Neural cell (in vitro differentiated cells): ENCODE data around the gene C10orf105. TPM values are rescaled to one million over a fixed set of nuclear protein-coding genes. Genes with fewer than 3 reads are reported as not detected.

Experiments used
- H2AFZ ChIP-seq: fragments of 200-600, 300-800 bp; sonication (generic), shearing (Covaris generic); 2 replicates; pipeline ENCODE4 v1.6.0; 2014; ENCODE audit warnings: low read depth, mild to moderate bottlenecking, antibody characterized with exemption, low read length, moderate library complexity
- H3F3A ChIP-seq: fragments of 200-600 bp; shearing (Covaris generic); 2 replicates; pipeline ENCODE4 v1.6.1; 2016; ENCODE audit warnings: mild to moderate bottlenecking, moderate library complexity, mixed read lengths, antibody characterized with exemption, low read length; ENCODE audit not compliant: insufficient read depth, poor library complexity, severe bottlenecking
- H3K27ac ChIP-seq: fragments of 200-600, 300-800 bp; sonication (generic), shearing (Covaris generic); 2 replicates; pipeline ENCODE4 v1.5.1; 2014; ENCODE audit warnings: mild to moderate bottlenecking, low read length, moderate library complexity
- H3K27me3 ChIP-seq: fragments of 300-800, 200-600 bp; sonication (generic), shearing (Covaris generic); 2 replicates; pipeline ENCODE4 v1.6.0; 2014; ENCODE audit warnings: mild to moderate bottlenecking, low read depth, low read length, moderate library complexity; ENCODE audit not compliant: insufficient read depth
- H3K36me3 ChIP-seq: fragments of 300-800, 200-600 bp; sonication (generic), shearing (Covaris generic); 2 replicates; pipeline ENCODE4 v1.5.1; 2014; ENCODE audit warnings: mild to moderate bottlenecking, antibody characterized with exemption, low read length, moderate library complexity; ENCODE audit not compliant: insufficient read depth
- H3K4me2 ChIP-seq: fragments of 300-800, 200-600 bp; sonication (generic), shearing (Covaris generic); 2 replicates; pipeline ENCODE4 v1.6.0; 2014; ENCODE audit warnings: mild to moderate bottlenecking, low read length
- H3K4me3 ChIP-seq: fragments of 300-800, 200-600 bp; sonication (generic), shearing (Covaris generic); 2 replicates; pipeline ENCODE4 v1.5.1; 2014; ENCODE audit warnings: mild to moderate bottlenecking, low read length, moderate library complexity
- H3K79me2 ChIP-seq: fragments of 200-600 bp; shearing (Covaris generic); replicated peaks from 2 replicates; pipeline ENCODE4 v1.6.0; 2014; ENCODE audit warnings: mild to moderate bottlenecking, low read length, moderate library complexity; ENCODE audit not compliant: insufficient read depth
- H3K9ac ChIP-seq: fragments of 300-800, 200-600 bp; sonication (generic), shearing (Covaris generic); 2 replicates; pipeline ENCODE4 v1.6.1; 2016; ENCODE audit warnings: mild to moderate bottlenecking, low read length, mixed read lengths
- H3K9me2 ChIP-seq: fragments of 200-600 bp; shearing (Covaris generic); 2 replicates; pipeline ENCODE4 v1.6.1; 2016; ENCODE audit warnings: mild to moderate bottlenecking, low read length, mixed read lengths; ENCODE audit not compliant: insufficient read depth
- H3K9me3 ChIP-seq: fragments of 200-600, 300-800 bp; sonication (generic), shearing (Covaris generic); 2 replicates; pipeline ENCODE4 v1.6.1; 2016; ENCODE audit warnings: mild to moderate bottlenecking, mixed run types, low read length, moderate library complexity, mixed read lengths
- H4K20me1 ChIP-seq: fragments of 200-600 bp; shearing (Covaris generic); 2 replicates; pipeline ENCODE4 v1.6.1; 2016; ENCODE audit warnings: mild to moderate bottlenecking, mixed run types; ENCODE audit not compliant: insufficient read depth
- EP300 ChIP-seq: fragments of 450-650 bp; conservative IDR thresholded peaks from 2 replicates; pipeline ENCODE4 v1.6.1; 2014; ENCODE audit warnings: antibody characterized with exemption, mild to moderate bottlenecking, moderate library complexity; ENCODE audit not compliant: poor library complexity, severe bottlenecking
- EZH2 ChIP-seq: fragments of 200-600, 300-800 bp; shearing (Covaris generic), sonication (generic); IDR thresholded peaks from 2 replicates; pipeline ENCODE4 v1.6.1; 2014; ENCODE audit warnings: antibody characterized with exemption, low read length, borderline replicate concordance, mild to moderate bottlenecking; ENCODE audit not compliant: insufficient read depth, poor library complexity, severe bottlenecking
- MXI1 ChIP-seq: fragments of 450-650 bp; conservative IDR thresholded peaks from 2 replicates; pipeline ENCODE4 v1.6.1; 2014; ENCODE audit warnings: antibody characterized with exemption, mild to moderate bottlenecking; ENCODE audit not compliant: poor library complexity, severe bottlenecking
- POLR2AphosphoS5 ChIP-seq: IDR thresholded peaks from 2 replicates; pipeline ENCODE4 v1.6.1; 2012
- RAD21 ChIP-seq: fragments of 450-650 bp; conservative IDR thresholded peaks from 2 replicates; pipeline ENCODE4 v1.6.1; 2014; ENCODE audit warnings: antibody characterized with exemption, mild to moderate bottlenecking, moderate library complexity
- REST ChIP-seq: IDR thresholded peaks from 2 replicates; pipeline ENCODE4 v1.6.1; 2012; ENCODE audit warnings: borderline replicate concordance
- SMC3 ChIP-seq: fragments of 450-650 bp; conservative IDR thresholded peaks from 2 replicates; pipeline ENCODE4 v1.6.1; 2014; ENCODE audit warnings: antibody characterized with exemption, mild to moderate bottlenecking, moderate library complexity; ENCODE audit not compliant: poor library complexity
- TAF1 ChIP-seq: IDR thresholded peaks from 2 replicates; pipeline ENCODE4 v1.6.1; 2012; ENCODE audit warnings: low read depth
- polyA plus RNA-seq: library from polyadenylated mRNA; depleted of rRNA; stranded (reverse); fragments of >200 nt; gene quantifications from 2 replicates; pipeline ENCODE4 v1.2.3, GENCODE V29; 2014
- TF ChIP-seq, protein P1 (sequence below): fragments of 450-650 bp; IDR thresholded peaks from 2 replicates; pipeline ENCODE4 v1.5.1; 2014; ENCODE audit warnings: antibody characterized with exemption, mild to moderate bottlenecking, moderate library complexity; ENCODE audit not compliant: poor library complexity, severe bottlenecking

Gene C10orf105
- polyA plus RNA-seq, 1 donor from 2014 or later = 0.11 TPM

- Histone ChIP-seq H3K36me3 (no peaks in the 10 kb centered on the region), H3K9me2 (no peaks in the 10 kb centered on the region), H3K9me3 (no peaks in the 10 kb centered on the region), H2AFZ (no peak overlapping the region), H3K9ac (no peak overlapping the region), H3F3A (no peaks in the 10 kb centered on the region), H3K4me2 (no peak overlapping the region), H3K79me2 (no peaks in the 10 kb centered on the region), H3K27ac (no peak overlapping the region), H4K20me1 (no peaks in the 10 kb centered on the region), H3K27me3 (no peaks in the 10 kb centered on the region), H3K4me3 (no peak overlapping the region)
- TF ChIP-seq TAF1 (no peak), POLR2AphosphoS5 (no peak), EZH2 (no peak), REST (no peak), RAD21 (no peak), EP300 (no peak), SMC3 (no peak), MXI1 (no peak)
- TF ChIP-seq, protein P1, sequence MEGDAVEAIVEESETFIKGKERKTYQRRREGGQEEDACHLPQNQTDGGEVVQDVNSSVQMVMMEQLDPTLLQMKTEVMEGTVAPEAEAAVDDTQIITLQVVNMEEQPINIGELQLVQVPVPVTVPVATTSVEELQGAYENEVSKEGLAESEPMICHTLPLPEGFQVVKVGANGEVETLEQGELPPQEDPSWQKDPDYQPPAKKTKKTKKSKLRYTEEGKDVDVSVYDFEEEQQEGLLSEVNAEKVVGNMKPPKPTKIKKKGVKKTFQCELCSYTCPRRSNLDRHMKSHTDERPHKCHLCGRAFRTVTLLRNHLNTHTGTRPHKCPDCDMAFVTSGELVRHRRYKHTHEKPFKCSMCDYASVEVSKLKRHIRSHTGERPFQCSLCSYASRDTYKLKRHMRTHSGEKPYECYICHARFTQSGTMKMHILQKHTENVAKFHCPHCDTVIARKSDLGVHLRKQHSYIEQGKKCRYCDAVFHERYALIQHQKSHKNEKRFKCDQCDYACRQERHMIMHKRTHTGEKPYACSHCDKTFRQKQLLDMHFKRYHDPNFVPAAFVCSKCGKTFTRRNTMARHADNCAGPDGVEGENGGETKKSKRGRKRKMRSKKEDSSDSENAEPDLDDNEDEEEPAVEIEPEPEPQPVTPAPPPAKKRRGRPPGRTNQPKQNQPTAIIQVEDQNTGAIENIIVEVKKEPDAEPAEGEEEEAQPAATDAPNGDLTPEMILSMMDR = no peak
These were observed 16.0 kb downstream of the C10orf105 start for GRCh38 chr10:71703577-71703976.

GRCh38 chr10:71701496-71702132 is 18.0 kb downstream of the C10orf105 start:
- Histone ChIP-seq H3K9me2 (no peaks in the 10 kb centered on the region), H3K27ac (no peak overlapping the region), H3K9me3 (no peaks in the 10 kb centered on the region), H3K36me3 (no peaks in the 10 kb centered on the region), H3K4me2 (no peak overlapping the region), H2AFZ (no peak overlapping the region), H3K27me3 (no peaks in the 10 kb centered on the region), H3K9ac (no peak overlapping the region), H3F3A (no peaks in the 10 kb centered on the region), H3K4me3 (no peak overlapping the region), H4K20me1 (no peaks in the 10 kb centered on the region), H3K79me2 (no peaks in the 10 kb centered on the region)
- TF ChIP-seq, protein P1 = no peak
- TF ChIP-seq REST = no peak
- TF ChIP-seq EP300 = no peak
- TF ChIP-seq TAF1 = no peak
- TF ChIP-seq POLR2AphosphoS5 = no peak
- TF ChIP-seq SMC3 = no peak
- no peak for TF ChIP-seq MXI1
